Measurements from ENCODE around the gene S100A16.
"Not testable (repeated sequence)": the region's sequence is repeated elsewhere in the genome, so short reads cannot be mapped to it uniquely, and the experiment has no call there.

- TF ChIP-seq POLR2A (IDR thresholded peaks at IDR 0.05; ENCODE audit: low read length); RCOR1 (IDR thresholded peaks at IDR 0.05; ENCODE audit: low read depth, low read length); CTCF (IDR thresholded peaks at IDR 0.05); MAZ (IDR thresholded peaks at IDR 0.05; ENCODE audit: borderline replicate concordance, low read depth, low read length); JUN (IDR thresholded peaks at IDR 0.05); EHF (CRISPR knock-in tag; IDR thresholded peaks at IDR 0.05); RARB (CRISPR knock-in tag; IDR thresholded peaks at IDR 0.05); KDM1A (IDR thresholded peaks at IDR 0.05; ENCODE audit: low read depth); JUNB (IDR thresholded peaks at IDR 0.05); TP53 (CRISPR knock-in tag; IDR thresholded peaks at IDR 0.05); RAD21 (conservative IDR thresholded peaks at IDR 0.05 in 1 of 2, IDR thresholded peaks at IDR 0.05 in 1 of 2); RFX5 (IDR thresholded peaks at IDR 0.05); EP300 (IDR thresholded peaks at IDR 0.05): not testable (repeated sequence)
Measured at GRCh38 chr1:153575081-153575491, 37.9 kb downstream of the S100A16 start.

All from A549 (cell line).